GM23338 (cell line): Measurements from ENCODE around the gene C1orf50. TPM values are rescaled to one million over a fixed set of nuclear protein-coding genes. Genes with fewer than 3 reads are reported as not detected.

Experiments
- ATAC-seq: fragments of 200-7000 bp; cut with Tn5 transposase; 3 replicates; pipeline ENCODE4 v1.9.1; 2020
- DNase-seq: peaks from one replicate; pipeline ENCODE4 v3.0.0-alpha.2; 2015; ENCODE audit warnings: low spot score
- H2AFZ ChIP-seq: fragments of 200-600 bp; sonication (generic); 2 replicates; pipeline ENCODE4 v1.8.0; 2016; ENCODE audit warnings: antibody characterized with exemption, mild to moderate bottlenecking, moderate library complexity
- H3F3A ChIP-seq: fragments of 200-600 bp; sonication (generic); replicated peaks from 2 replicates; pipeline ENCODE4 v1.8.0; 2017; ENCODE audit warnings: antibody characterized with exemption, mixed run types, low read depth
- H3K27ac ChIP-seq: fragments of 200-600 bp; sonication (generic); 2 replicates; pipeline ENCODE4 v1.6.1; 2016; ENCODE audit warnings: low read depth
- H3K27me3 ChIP-seq: fragments of 200-600 bp; sonication (generic); 2 replicates; pipeline ENCODE4 v1.8.0; 2016; ENCODE audit warnings: mild to moderate bottlenecking, mixed run types, moderate library complexity; ENCODE audit not compliant: insufficient read depth
- H3K36me3 ChIP-seq: fragments of 200-600 bp; sonication (generic); 2 replicates; pipeline ENCODE4 v1.8.0; 2016; ENCODE audit warnings: mild to moderate bottlenecking; ENCODE audit not compliant: insufficient read depth
- H3K4me1 ChIP-seq: fragments of 200-600 bp; sonication (generic); 2 replicates; pipeline ENCODE4 v1.8.0; 2016; ENCODE audit warnings: mild to moderate bottlenecking, moderate library complexity; ENCODE audit not compliant: insufficient read depth
- H3K4me2 ChIP-seq: fragments of 200-600 bp; sonication (generic); 2 replicates; pipeline ENCODE4 v1.7.1; 2017; ENCODE audit warnings: mixed run types
- H3K4me3 ChIP-seq: fragments of 200-600 bp; sonication (generic); 2 replicates; pipeline ENCODE4 v1.6.1; 2016; ENCODE audit warnings: mixed run types
- H3K79me2 ChIP-seq: fragments of 200-600 bp; sonication (generic); replicated peaks from 2 replicates; pipeline ENCODE4 v1.8.0; 2017; ENCODE audit warnings: mild to moderate bottlenecking; ENCODE audit not compliant: insufficient read depth
- H3K9me2 ChIP-seq: fragments of 200-600 bp; sonication (generic); 2 replicates; pipeline ENCODE4 v1.8.0; 2017; ENCODE audit not compliant: insufficient read depth
- H4K20me1 ChIP-seq: fragments of 200-600 bp; sonication (generic); replicated peaks from 2 replicates; pipeline ENCODE4 v1.8.0; 2017; ENCODE audit warnings: mild to moderate bottlenecking; ENCODE audit not compliant: insufficient read depth
- H3K27ac Mint-ChIP-seq: 2 replicates; pipeline ENCODE4 v1.8.0; 2020; ENCODE audit warnings: inconsistent platforms, mild to moderate bottlenecking, moderate library complexity, mixed read lengths
- H3K27me3 Mint-ChIP-seq: 3 replicates; pipeline ENCODE4 v1.8.0; 2022; ENCODE audit warnings: low read depth, mild to moderate bottlenecking, moderate library complexity, mixed read lengths, inconsistent platforms; ENCODE audit not compliant: insufficient read depth, poor library complexity
- H3K36me3 Mint-ChIP-seq: 3 replicates; pipeline ENCODE4 v1.8.0; 2021; ENCODE audit warnings: low read depth, mild to moderate bottlenecking, inconsistent platforms, moderate library complexity, mixed read lengths
- H3K4me1 Mint-ChIP-seq: 3 replicates; pipeline ENCODE4 v1.8.0; 2020; ENCODE audit warnings: mild to moderate bottlenecking, inconsistent platforms, mixed read lengths
- H3K4me3 Mint-ChIP-seq: 3 replicates; pipeline ENCODE4 v1.8.0; 2021; ENCODE audit warnings: moderate library complexity, mild to moderate bottlenecking, inconsistent platforms, mixed read lengths
- H3K9me3 Mint-ChIP-seq: 3 replicates; pipeline ENCODE4 v1.8.0; 2020; ENCODE audit warnings: moderate library complexity, mild to moderate bottlenecking, inconsistent platforms, mixed read lengths
- CREB1 ChIP-seq: fragments of 250-450 bp; sonication (Bioruptor Pico); IDR thresholded peaks from 2 replicates; pipeline ENCODE4 v1.5.0; 2020; ENCODE audit warnings: low read depth, mild to moderate bottlenecking, moderate library complexity
- CTCF ChIP-seq, 2 experiments: fragments of 200-600 bp in 1 of 2; sonication (generic) in 1 of 2; conservative IDR thresholded peaks; 2 replicates each; pipeline versions ENCODE4 v1.5.1 to v1.6.1; 2016 to 2017; ENCODE audit warnings: antibody characterized with exemption in 2 of 2, low read depth in 2 of 2, mild to moderate bottlenecking in 2 of 2, moderate library complexity in 1 of 2
- ETS1 ChIP-seq: IDR thresholded peaks from 2 replicates; pipeline ENCODE4 v1.6.1; 2016; ENCODE audit warnings: antibody characterized with exemption
- EZH2 ChIP-seq: fragments of 200-600 bp; sonication (generic); IDR thresholded peaks from one replicate; pipeline ENCODE4 v1.8.0; 2017; ENCODE audit warnings: antibody characterized with exemption, mild to moderate bottlenecking, low read depth; ENCODE audit not compliant: unreplicated experiment
- EZH2phosphoT487 ChIP-seq: fragments of 200-600 bp; sonication (generic); IDR thresholded peaks from one replicate; pipeline ENCODE4 v1.8.1; 2018; ENCODE audit warnings: antibody characterized with exemption; ENCODE audit not compliant: unreplicated experiment
- NANOG ChIP-seq: IDR thresholded peaks from 2 replicates; pipeline ENCODE4 v1.6.1; 2016; ENCODE audit warnings: antibody characterized with exemption, borderline replicate concordance
- POLR2AphosphoS5 ChIP-seq: IDR thresholded peaks from 2 replicates; pipeline ENCODE4 v1.6.1; 2016; ENCODE audit warnings: antibody characterized with exemption, low read depth
- REST ChIP-seq: IDR thresholded peaks from one replicate; pipeline ENCODE4 v1.6.1; 2018; ENCODE audit warnings: antibody characterized with exemption; ENCODE audit not compliant: unreplicated experiment
- STAT1 ChIP-seq: IDR thresholded peaks from one replicate; pipeline ENCODE4 v1.6.1; 2016; ENCODE audit warnings: antibody characterized with exemption; ENCODE audit not compliant: unreplicated experiment
- ZNF114 ChIP-seq: fragments of 250-450 bp; sonication (Bioruptor Pico); IDR thresholded peaks from 2 replicates; pipeline ENCODE4 v1.5.0; 2020; ENCODE audit warnings: mild to moderate bottlenecking, moderate library complexity
- polyA plus RNA-seq: library from polyadenylated mRNA; unstranded; fragments of >200 nt; fragmentation: Nextera tagmentation; extraction: Ambion mirVana; gene quantifications from 2 replicates; pipeline ENCODE4 v1.2.1, GENCODE V29; 2016
- total RNA-seq: library from RNA; depleted of rRNA; stranded (reverse); fragments of >200 nt; shearing (Covaris generic); gene quantifications from 2 replicates; pipeline ENCODE4 v1.2.3, GENCODE V29; 2014
- TF ChIP-seq, protein P1 (sequence below): fragments of 250-450 bp; sonication (Bioruptor Pico); IDR thresholded peaks from 2 replicates; pipeline ENCODE4 v1.5.0; 2020; ENCODE audit warnings: mild to moderate bottlenecking, moderate library complexity

The C1orf50 gene
- total and polyA plus RNA-seq, 2 experiments from 2014 or later: 4.4 to 4.7 TPM

- TF ChIP-seq, protein P1, sequence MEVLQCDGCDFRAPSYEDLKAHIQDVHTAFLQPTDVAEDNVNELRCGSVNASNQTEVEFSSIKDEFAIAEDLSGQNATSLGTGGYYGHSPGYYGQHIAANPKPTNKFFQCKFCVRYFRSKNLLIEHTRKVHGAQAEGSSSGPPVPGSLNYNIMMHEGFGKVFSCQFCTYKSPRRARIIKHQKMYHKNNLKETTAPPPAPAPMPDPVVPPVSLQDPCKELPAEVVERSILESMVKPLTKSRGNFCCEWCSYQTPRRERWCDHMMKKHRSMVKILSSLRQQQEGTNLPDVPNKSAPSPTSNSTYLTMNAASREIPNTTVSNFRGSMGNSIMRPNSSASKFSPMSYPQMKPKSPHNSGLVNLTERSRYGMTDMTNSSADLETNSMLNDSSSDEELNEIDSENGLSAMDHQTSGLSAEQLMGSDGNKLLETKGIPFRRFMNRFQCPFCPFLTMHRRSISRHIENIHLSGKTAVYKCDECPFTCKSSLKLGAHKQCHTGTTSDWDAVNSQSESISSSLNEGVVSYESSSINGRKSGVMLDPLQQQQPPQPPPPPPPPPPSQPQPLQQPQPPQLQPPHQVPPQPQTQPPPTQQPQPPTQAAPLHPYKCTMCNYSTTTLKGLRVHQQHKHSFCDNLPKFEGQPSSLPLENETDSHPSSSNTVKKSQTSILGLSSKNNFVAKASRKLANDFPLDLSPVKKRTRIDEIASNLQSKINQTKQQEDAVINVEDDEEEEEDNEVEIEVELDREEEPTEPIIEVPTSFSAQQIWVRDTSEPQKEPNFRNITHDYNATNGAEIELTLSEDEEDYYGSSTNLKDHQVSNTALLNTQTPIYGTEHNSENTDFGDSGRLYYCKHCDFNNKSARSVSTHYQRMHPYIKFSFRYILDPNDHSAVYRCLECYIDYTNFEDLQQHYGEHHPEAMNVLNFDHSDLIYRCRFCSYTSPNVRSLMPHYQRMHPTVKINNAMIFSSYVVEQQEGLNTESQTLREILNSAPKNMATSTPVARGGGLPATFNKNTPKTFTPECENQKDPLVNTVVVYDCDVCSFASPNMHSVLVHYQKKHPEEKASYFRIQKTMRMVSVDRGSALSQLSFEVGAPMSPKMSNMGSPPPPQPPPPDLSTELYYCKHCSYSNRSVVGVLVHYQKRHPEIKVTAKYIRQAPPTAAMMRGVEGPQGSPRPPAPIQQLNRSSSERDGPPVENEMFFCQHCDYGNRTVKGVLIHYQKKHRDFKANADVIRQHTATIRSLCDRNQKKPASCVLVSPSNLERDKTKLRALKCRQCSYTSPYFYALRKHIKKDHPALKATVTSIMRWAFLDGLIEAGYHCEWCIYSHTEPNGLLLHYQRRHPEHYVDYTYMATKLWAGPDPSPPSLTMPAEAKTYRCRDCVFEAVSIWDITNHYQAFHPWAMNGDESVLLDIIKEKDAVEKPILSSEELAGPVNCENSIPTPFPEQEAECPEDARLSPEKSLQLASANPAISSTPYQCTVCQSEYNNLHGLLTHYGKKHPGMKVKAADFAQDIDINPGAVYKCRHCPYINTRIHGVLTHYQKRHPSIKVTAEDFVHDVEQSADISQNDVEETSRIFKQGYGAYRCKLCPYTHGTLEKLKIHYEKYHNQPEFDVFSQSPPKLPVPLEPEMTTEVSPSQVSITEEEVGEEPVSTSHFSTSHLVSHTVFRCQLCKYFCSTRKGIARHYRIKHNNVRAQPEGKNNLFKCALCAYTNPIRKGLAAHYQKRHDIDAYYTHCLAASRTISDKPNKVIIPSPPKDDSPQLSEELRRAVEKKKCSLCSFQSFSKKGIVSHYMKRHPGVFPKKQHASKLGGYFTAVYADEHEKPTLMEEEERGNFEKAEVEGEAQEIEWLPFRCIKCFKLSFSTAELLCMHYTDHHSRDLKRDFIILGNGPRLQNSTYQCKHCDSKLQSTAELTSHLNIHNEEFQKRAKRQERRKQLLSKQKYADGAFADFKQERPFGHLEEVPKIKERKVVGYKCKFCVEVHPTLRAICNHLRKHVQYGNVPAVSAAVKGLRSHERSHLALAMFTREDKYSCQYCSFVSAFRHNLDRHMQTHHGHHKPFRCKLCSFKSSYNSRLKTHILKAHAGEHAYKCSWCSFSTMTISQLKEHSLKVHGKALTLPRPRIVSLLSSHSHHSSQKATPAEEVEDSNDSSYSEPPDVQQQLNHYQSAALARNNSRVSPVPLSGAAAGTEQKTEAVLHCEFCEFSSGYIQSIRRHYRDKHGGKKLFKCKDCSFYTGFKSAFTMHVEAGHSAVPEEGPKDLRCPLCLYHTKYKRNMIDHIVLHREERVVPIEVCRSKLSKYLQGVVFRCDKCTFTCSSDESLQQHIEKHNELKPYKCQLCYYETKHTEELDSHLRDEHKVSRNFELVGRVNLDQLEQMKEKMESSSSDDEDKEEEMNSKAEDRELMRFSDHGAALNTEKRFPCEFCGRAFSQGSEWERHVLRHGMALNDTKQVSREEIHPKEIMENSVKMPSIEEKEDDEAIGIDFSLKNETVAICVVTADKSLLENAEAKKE: no peak
- TF ChIP-seq EZH2phosphoT487 (no peak), ETS1 (no peak), CREB1 (CRISPR knock-in tag) (no peak)
Observed at GRCh38 chr1:42820813-42821212, 53.8 kb downstream of the C1orf50 start (continued).

DNA sequence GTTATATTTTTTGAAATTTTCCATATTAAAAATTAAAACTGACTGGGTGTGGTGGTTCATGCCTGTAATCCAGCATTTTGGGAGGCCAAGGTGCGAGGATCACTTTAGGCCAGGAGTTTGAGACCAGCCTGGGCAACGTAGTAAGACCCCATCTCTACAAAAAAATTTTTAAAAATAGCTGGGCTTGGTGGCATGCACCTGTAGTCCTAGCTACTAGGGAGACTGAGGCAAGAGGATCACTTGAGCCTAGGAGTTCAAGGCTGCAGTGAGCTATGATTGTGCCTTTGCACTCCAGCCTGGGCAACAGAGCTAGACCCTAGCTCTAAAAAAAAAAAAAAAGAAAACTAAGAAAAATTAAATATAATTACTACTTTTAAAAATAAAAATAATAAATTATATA is 54.6 kb downstream of the C1orf50 start:
- no peaks in the 10 kb centered on the region for H3K79me2 ChIP-seq
- Mint-ChIP-seq H3K27me3 (peaks cover 2% of the 10 kb centered on the region), H3K9me3 (no peaks in the 10 kb centered on the region), H3K4me1 (peaks cover 19% of the 10 kb centered on the region), H3K4me3 (no peak overlapping the region), H3K27ac (no peak overlapping the region), H3K36me3 (no peaks in the 10 kb centered on the region)
- H3K36me3 ChIP-seq: no peaks in the 10 kb centered on the region
- H3K27ac ChIP-seq: no peak overlapping the region
- H3K9me2 ChIP-seq: no peaks in the 10 kb centered on the region
- DNase-seq: no peak
- H4K20me1 ChIP-seq: no peaks in the 10 kb centered on the region
- no peak overlapping the region for H3K4me2 ChIP-seq
- peaks cover 25% of the 10 kb centered on the region for H3K4me1 ChIP-seq
- H3F3A ChIP-seq: 0 out of 2 replicates have a peak, but pooled peaks cover 2% of the 10 kb centered on the region
- no peak overlapping the region for H3K4me3 ChIP-seq
- no peak for ATAC-seq
- no peak overlapping the region for H2AFZ ChIP-seq
- no peaks in the 10 kb centered on the region for H3K27me3 ChIP-seq
- TF ChIP-seq CTCF (conservative IDR thresholded peaks at IDR 0.05; ENCODE audit: low read depth in 2 of 2): no peak
- no peak for TF ChIP-seq NANOG
- no peak for TF ChIP-seq ETS1
- TF ChIP-seq ZNF114 (CRISPR knock-in tag): no peak
- TF ChIP-seq CREB1 (CRISPR knock-in tag): no peak
- no peak for TF ChIP-seq EZH2
- no peak for TF ChIP-seq EZH2phosphoT487
- TF ChIP-seq STAT1: no peak
- TF ChIP-seq REST: no peak
- TF ChIP-seq POLR2AphosphoS5: no peak
